Thoracic aorta (tissue), 2 donors: Measurements from ENCODE around the gene THUMPD1. TPM values are rescaled to one million over a fixed set of nuclear protein-coding genes. Genes with fewer than 3 reads are reported as not detected.

Source experiments
- ATAC-seq: fragments of 150-250 bp; one replicate; pipeline ENCODE4 v1.8.0; 2017; ENCODE audit warnings: low read depth; ENCODE audit not compliant: insufficient number of reproducible peaks, low FRiP score
- DNase-seq: peaks from one replicate; pipeline ENCODE4 v3.0.0-alpha.2; 2020; ENCODE audit warnings: low spot score
- H3K27ac ChIP-seq, 2 donors: fragments of 200-600 bp; sonication (generic); 1 replicate in 1 of 2; 2 replicates in 1 of 2; pipeline ENCODE4 v1.5.1; 2016; ENCODE audit warnings: mild to moderate bottlenecking in 2 of 2, moderate library complexity in 2 of 2
- H3K27me3 ChIP-seq: fragments of 200-600 bp; sonication (generic); replicated peaks from 2 replicates; pipeline ENCODE4 v1.6.0; 2016; ENCODE audit warnings: mild to moderate bottlenecking; ENCODE audit not compliant: insufficient read depth
- H3K36me3 ChIP-seq: fragments of 200-600 bp; sonication (generic); one replicate; pipeline ENCODE4 v1.5.1; 2016
- H3K4me1 ChIP-seq, 2 donors: fragments of 200-600 bp; sonication (generic); 1 replicate in 1 of 2; 2 replicates in 1 of 2; pipeline versions ENCODE4 v1.5.1 to v1.6.0; 2016; ENCODE audit warnings: low read depth in 2 of 2, mild to moderate bottlenecking in 1 of 2; ENCODE audit not compliant: control insufficient read depth in 1 of 2
- H3K4me3 ChIP-seq: fragments of 200-600 bp; sonication (generic); 2 replicates; pipeline ENCODE4 v1.5.1; 2016; ENCODE audit warnings: mild to moderate bottlenecking
- H3K9me3 ChIP-seq: fragments of 200-600 bp; sonication (generic); 2 replicates; pipeline ENCODE4 v1.5.1; 2016
- CTCF ChIP-seq: fragments of 200-600 bp; sonication (generic); IDR thresholded peaks from one replicate; pipeline ENCODE4 v1.5.1; 2019; ENCODE audit warnings: antibody characterized with exemption
- total RNA-seq, 2 donors: library from RNA; depleted of rRNA; stranded (reverse); fragments of >200 nt; gene quantifications; one replicate each; pipeline versions ENCODE4 v1.1.0 to v1.2.3, GENCODE V29; 2016

The THUMPD1 gene, protein sequence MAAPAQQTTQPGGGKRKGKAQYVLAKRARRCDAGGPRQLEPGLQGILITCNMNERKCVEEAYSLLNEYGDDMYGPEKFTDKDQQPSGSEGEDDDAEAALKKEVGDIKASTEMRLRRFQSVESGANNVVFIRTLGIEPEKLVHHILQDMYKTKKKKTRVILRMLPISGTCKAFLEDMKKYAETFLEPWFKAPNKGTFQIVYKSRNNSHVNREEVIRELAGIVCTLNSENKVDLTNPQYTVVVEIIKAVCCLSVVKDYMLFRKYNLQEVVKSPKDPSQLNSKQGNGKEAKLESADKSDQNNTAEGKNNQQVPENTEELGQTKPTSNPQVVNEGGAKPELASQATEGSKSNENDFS
- total RNA-seq, result 10 to 100 TPM; 64.5 to 73.2 TPM

DNA sequence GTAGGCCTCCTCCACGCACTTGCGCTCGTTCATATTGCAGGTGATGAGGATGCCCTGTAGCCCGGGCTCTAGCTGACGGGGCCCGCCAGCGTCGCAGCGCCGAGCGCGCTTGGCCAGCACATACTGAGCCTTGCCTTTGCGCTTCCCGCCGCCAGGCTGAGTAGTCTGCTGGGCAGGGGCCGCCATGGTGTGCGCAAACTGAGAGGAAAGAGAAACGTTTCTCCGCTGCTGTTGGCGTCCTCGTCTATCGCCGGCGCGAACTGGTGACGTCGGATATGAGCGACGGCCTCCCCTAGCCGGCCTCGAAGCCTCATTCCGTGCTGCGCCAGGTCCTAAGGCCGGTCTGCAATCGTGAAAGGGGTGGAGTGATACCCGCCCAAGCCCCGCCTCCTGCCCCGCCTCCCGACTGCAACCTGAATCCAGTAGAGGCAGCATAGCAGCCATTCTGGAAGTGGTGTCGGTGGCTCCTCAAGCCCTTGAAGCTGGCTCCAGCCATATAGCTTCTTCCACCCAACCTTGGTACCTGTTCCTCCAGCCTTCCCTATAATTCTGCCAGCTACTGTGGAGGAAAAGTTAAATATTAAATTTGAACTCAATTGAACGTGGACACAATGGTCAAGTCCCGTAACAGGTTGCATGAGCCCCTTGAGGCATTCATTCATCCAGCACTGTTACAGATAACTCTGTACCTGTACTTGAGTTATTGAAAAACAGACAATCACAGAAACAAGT is at the start of gene THUMPD1:
Gene THUMPD1, minus strand, starts transcription at position 265 of the 732 bp plus-strand sequence. Its CDS starts 79 bp downstream, at position 186.
- DNase-seq, result peak; percentile 91
- peak; percentile 24 for TF ChIP-seq CTCF

DNA sequence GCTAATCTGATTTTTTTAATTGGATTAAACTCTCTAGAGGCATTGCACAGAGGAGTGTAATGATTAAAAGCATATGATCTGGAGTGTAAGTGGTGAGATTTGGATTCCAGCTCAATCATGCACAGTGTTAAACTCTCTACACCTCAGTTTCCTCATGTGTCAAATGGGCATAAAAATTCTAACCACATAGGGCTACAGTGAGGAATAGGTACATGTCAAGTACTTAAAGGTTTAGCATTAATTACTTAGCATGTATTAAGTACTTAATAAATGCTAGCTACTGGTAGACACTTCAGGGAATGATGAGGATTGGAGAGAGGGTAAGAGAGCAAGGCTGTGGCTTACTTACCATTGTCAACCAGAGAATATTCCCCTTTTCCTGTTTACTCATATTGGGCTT is 47.5 kb upstream of the THUMPD1 start:
- no peaks in the 10 kb centered on the region for H3K36me3 ChIP-seq
- H3K4me3 ChIP-seq, result no peak overlapping the region
- DNase-seq (no peak), ATAC-seq (no peak)
- no peaks in the 10 kb centered on the region for H3K9me3 ChIP-seq
- no peak for TF ChIP-seq CTCF
- no peaks in the 10 kb centered on the region for H3K4me1 ChIP-seq
- no peak overlapping the region for H3K27ac ChIP-seq
- no peaks in the 10 kb centered on the region for H3K27me3 ChIP-seq

More for the DNA sequence above, at the start of gene THUMPD1:
- H3K4me3 ChIP-seq, result peak within 1 kb of the TSS; percentile 100
- H3K4me1 ChIP-seq, result peaks cover 15 to 26% of the 10 kb centered on the region in 2 donors
- peak within 1 kb of the TSS; percentile 94 to 98 for H3K27ac ChIP-seq
- H3K9me3 ChIP-seq, result no peaks in the 10 kb centered on the region
- no peaks in the 10 kb centered on the region for H3K27me3 ChIP-seq
- peaks cover 15% of the 10 kb centered on the region for H3K36me3 ChIP-seq
- peak; percentile 84 for ATAC-seq

GRCh38 chr16:20784204-20784603 is 42.6 kb upstream of the THUMPD1 start:
- ATAC-seq, result no peak
- TF ChIP-seq CTCF, result no peak

DNA sequence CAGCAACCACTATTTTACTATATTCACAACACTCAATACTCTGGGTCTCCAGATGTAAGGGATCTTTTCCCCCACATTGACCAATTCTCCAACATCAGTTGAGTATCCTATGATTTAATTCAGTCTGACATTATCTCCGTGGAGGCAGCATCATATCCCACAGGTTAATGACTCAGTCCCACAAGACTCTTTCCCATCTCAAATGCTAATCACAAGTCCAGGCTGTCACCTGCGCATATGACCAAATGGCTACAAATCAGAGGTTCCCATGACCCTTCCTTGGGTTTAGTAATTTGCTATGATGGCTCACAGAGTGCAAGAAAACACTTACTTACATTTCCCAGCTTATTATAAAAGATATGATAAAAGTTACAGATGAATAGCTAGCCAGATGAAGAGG is 40.9 kb upstream of the THUMPD1 start:
- H3K27me3 ChIP-seq, result no peaks in the 10 kb centered on the region

More at GRCh38 chr16:20784204-20784603, 42.6 kb upstream of the THUMPD1 start:
- no peaks in the 10 kb centered on the region for H3K36me3 ChIP-seq
- H3K27me3 ChIP-seq, result no peaks in the 10 kb centered on the region
- H3K9me3 ChIP-seq, result no peaks in the 10 kb centered on the region
- H3K4me1 ChIP-seq, result no peaks in the 10 kb centered on the region
- H3K27ac ChIP-seq, result no peak overlapping the region
- no peak overlapping the region for H3K4me3 ChIP-seq
- no peak for DNase-seq

More for the DNA sequence above, 40.9 kb upstream of the THUMPD1 start:
- no peaks in the 10 kb centered on the region for H3K36me3 ChIP-seq
- no peaks in the 10 kb centered on the region for H3K4me1 ChIP-seq
- no peak for ATAC-seq
- TF ChIP-seq CTCF, result no peak
- DNase-seq, result no peak
- H3K4me3 ChIP-seq, result no peak overlapping the region
- no peak overlapping the region for H3K27ac ChIP-seq
- H3K9me3 ChIP-seq, result no peaks in the 10 kb centered on the region
